IPS-11a (cell line): ENCODE results near the gene FRMD4A.

Experiments used
- H3K4me3 ChIP-seq: one replicate; pipeline ENCODE4 v1.5.1; 2013; ENCODE audit warnings: low read depth, low read length, control low read depth

FRMD4A gene

GRCh38 chr10:14191407-14191806, 139.3 kb downstream of the FRMD4A start:
- no peak overlapping the region for H3K4me3 ChIP-seq

GRCh38 chr10:14190702-14191101, 140.0 kb downstream of the FRMD4A start:
- H3K4me3 ChIP-seq = no peak overlapping the region

- no peak overlapping the region for H3K4me3 ChIP-seq
Observed at GRCh38 chr10:14186245-14186644, 144.5 kb downstream of the FRMD4A start.

GRCh38 chr10:14185316-14186045, 145.2 kb downstream of the FRMD4A start:
- no peak overlapping the region for H3K4me3 ChIP-seq

GRCh38 chr10:14184841-14185315, 145.8 kb downstream of the FRMD4A start:
- no peak overlapping the region for H3K4me3 ChIP-seq

GRCh38 chr10:14182781-14183180, 147.9 kb downstream of the FRMD4A start:
- no peak overlapping the region for H3K4me3 ChIP-seq

- no peak overlapping the region for H3K4me3 ChIP-seq
Observed at GRCh38 chr10:14181567-14181936, 149.2 kb downstream of the FRMD4A start.

GRCh38 chr10:14180911-14181566, 149.7 kb downstream of the FRMD4A start:
- H3K4me3 ChIP-seq = no peak overlapping the region

- H3K4me3 ChIP-seq = no peak overlapping the region
Observed at GRCh38 chr10:14179251-14179650, 151.5 kb downstream of the FRMD4A start.

GRCh38 chr10:14173706-14174594, 156.8 kb downstream of the FRMD4A start:
- H3K4me3 ChIP-seq = peak overlapping the region; percentile 66

GRCh38 chr10:14173391-14173705, 157.4 kb downstream of the FRMD4A start:
- H3K4me3 ChIP-seq = peak overlapping the region; percentile 66

GRCh38 chr10:14172336-14172950, 158.3 kb downstream of the FRMD4A start:
- H3K4me3 ChIP-seq = no peak overlapping the region

- no peak overlapping the region for H3K4me3 ChIP-seq
Observed at GRCh38 chr10:14171336-14171735, 159.4 kb downstream of the FRMD4A start.

- no peak overlapping the region for H3K4me3 ChIP-seq
Observed at GRCh38 chr10:14163377-14164086, 167.2 kb downstream of the FRMD4A start.

- H3K4me3 ChIP-seq = no peak overlapping the region
Observed at GRCh38 chr10:14162629-14163344, 167.9 kb downstream of the FRMD4A start.

- no peak overlapping the region for H3K4me3 ChIP-seq
Observed at GRCh38 chr10:14162061-14162460, 168.7 kb downstream of the FRMD4A start.

- no peak overlapping the region for H3K4me3 ChIP-seq
Observed at GRCh38 chr10:14160299-14160698, 170.4 kb downstream of the FRMD4A start.

GRCh38 chr10:14158575-14158974, 172.1 kb downstream of the FRMD4A start:
- no peak overlapping the region for H3K4me3 ChIP-seq

- no peak overlapping the region for H3K4me3 ChIP-seq
Observed at GRCh38 chr10:14156104-14156503, 174.6 kb downstream of the FRMD4A start.

- H3K4me3 ChIP-seq = no peak overlapping the region
Observed at GRCh38 chr10:14153570-14154055, 177.1 kb downstream of the FRMD4A start.
